GM19468 (cell line): ENCODE measurements around the gene GPN2.
A peak's percentile ranks its signal among the peaks of the same experiment; 100 is the strongest.

Experiments
- ATAC-seq: cut with Tn5 transposase; IDR thresholded peaks from one replicate; pipeline ENCODE4 v1.9.1; 2021; ENCODE audit warnings: mild to moderate bottlenecking, moderate library complexity, moderate number of reproducible peaks; ENCODE audit not compliant: unreplicated experiment; ENCODE audit errors: extremely low read depth

GPN2 gene

GRCh38 chr1:26889551-26890466 is at the start of gene GPN2:
TSS of gene GPN2 (minus strand) at chr1:26890283. CDS start at chr1:26890096, 187 bp downstream.
- ATAC-seq: no peak

- no peak for ATAC-seq
Measured at GRCh38 chr1:26938659-26939025, 48.6 kb upstream of the GPN2 start.

DNA sequence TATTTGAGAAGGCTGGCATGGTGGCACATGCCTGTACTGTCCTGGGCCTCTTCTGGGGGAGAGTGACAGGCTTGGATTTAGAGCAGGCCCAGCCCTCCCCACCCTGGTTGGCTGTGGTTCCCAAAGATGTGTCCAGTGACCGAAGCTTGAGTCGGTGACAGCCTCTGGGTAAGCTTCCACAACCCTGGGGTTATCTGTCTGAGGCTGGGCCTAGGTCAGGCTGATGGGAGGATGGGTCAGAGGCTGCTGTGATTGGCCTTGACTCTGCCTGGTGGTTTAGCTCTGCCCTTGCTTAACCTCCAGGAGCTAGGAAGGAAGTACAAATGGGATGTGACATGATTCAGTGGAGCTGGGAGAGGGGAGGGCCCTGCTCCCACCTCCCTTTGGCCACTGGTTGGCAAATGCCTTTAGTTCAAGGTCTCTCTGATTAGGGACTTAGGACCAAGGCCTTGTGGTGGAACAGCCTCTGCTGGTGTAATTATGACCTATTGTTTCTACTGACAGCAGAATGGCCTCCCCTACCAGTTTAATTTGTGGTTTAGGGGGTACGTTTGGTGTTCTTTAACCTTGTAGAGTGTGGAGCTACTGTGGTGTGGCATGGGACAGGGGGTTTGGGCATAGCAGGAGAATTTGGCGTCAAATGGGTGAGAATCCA is 48.0 kb upstream of the GPN2 start:
- no peak for ATAC-seq

DNA sequence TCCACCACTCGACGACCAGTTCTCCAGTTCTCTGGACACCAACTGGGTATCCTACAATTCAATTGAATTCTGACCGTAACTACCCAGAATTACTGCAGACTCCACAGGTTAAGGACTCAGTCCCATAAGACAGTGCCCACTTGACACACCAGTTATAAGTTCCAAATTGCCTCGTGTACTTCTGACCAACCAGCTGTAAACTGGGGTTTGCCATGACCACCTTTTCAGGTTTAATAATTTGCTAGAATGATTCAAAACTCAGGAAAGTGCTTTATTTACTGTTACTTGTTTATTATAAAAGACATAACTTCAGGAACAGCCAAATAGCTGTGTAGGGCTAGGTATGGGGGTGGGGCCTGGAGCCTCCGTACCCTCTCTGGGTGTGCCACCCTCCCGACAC is 46.7 kb upstream of the GPN2 start:
- no peak for ATAC-seq

DNA sequence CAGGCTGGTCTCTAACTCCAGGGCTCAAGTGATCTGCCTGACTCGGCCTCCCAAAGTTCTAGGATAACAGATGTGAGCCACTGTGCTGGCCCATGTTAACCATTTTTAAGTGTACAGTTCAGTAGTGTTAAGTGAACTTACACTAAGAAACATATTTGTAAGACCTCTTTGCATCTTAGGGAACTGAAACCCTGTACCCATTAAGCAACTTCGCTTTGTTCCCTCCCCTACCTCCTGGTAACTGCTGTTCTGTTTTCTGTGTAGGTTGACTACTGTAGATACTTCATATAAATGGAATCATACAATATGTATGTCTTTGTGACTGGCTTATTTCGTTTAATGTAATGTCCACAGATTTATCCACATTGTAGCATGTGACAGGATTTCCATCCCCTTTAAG is 42.4 kb upstream of the GPN2 start:
- ATAC-seq: no peak

GRCh38 chr1:26923711-26924110 is 33.6 kb upstream of the GPN2 start:
- ATAC-seq: no peak

GRCh38 chr1:26922901-26923300 is 32.8 kb upstream of the GPN2 start:
- no peak for ATAC-seq

- ATAC-seq: no peak
Measured at GRCh38 chr1:26922431-26922729, 32.3 kb upstream of the GPN2 start.

- peak; percentile 97 for ATAC-seq
Measured at GRCh38 chr1:26921540-26922430, 31.7 kb upstream of the GPN2 start, which contains the start of gene NUDC. TSS of gene NUDC (plus strand) at chr1:26921743. CDS start at chr1:26921849, 106 bp downstream.

DNA sequence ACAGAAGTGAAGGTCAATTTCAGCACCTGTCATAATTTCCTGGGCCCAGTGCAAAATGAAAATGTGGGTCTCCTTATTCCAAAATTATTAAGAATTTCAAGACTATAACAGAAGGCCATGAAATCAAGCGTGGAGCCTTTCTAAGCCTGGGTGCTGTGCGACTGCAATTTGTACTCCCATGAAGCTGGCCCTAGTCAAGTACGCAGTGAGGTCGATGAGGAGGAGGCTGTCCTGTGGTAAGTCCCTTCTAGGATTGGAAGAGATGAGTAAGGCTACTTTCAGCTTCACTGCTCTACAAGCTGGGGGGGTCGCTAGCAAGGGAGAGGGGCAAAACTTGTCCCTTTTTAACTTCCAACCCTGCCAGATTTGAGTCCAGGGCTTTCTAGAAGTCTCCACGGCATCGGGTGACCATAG is 31.1 kb upstream of the GPN2 start:
- ATAC-seq: no peak

DNA sequence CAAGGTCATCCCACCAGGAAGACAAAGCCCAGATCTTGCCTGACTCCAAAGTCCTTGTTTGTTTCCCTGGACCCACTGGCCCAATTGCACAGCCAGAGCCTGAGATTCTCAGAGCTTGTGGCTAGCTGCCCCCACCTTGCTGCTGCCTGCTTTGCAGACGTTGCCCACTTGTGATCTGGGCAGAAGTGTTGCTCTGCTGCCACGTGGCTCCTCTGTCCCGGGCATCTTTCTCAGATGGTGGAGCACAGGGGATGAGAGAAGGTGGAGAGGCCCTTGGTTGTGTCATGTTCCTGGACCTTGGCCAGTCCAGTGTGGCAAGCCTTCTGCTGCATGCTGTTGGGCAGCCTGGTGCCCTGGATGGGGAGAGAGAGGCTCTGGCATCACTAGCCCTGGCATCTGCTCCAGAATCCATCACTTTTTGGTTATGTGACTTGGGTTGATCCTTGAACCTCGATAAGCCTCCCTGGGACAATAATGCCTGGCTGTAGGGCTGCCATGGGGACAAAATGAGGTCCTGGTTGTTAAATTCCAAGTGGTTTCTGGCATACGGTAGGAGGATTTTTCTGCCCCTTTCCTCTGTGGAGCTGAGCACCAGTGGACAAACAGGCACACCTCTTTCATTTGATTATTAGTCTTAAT is 25.2 kb upstream of the GPN2 start:
- no peak for ATAC-seq

DNA sequence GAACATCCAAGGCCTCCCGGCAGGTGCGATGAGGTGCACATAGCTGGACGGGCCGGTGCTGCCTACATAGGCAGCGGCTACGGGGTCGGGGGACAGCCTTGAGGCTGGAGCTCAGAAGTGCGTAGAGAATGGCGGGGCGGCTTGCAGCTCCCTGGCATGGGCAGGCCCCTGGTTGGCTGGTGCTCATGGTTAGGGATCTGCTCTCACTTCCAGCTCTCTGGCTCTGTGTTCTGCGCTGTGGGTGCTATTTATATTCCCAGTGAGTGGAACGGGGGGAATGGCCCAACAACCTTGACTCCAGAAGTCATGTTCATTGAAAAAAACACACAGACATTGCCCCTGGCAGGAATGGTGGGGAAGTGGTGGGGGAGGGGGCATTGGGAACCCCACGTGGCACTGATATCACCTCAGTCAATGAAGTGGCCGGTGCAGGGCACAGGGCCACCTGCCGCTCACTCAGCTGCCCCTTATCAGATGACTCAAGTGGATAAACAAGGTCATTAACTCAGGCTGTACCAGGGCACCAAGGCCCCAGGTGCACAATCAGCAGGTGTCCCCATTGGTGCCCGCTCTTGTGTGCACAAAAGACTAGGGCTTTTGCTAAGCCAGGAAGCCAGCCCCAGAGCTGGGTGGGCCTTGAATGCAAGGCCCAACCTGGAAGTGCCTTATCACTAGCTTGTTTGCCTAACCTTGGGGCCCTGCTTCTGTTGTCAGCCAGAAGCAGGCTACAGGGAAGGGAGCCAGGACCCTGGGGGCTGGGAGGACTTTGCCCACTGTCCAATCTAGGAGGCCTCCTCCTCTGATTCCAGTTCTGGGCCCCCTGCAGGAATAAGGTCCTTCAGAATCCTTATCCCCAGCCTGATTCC is 23.9 kb upstream of the GPN2 start, which contains the start of gene NR0B2:
NR0B2 (minus strand) TSS at position 222 of the 866 bp plus-strand sequence; CDS start at position 187, 35 bp downstream.
- ATAC-seq: no peak

- no peak for ATAC-seq
Measured at GRCh38 chr1:26913389-26913753, 23.3 kb upstream of the GPN2 start.

DNA sequence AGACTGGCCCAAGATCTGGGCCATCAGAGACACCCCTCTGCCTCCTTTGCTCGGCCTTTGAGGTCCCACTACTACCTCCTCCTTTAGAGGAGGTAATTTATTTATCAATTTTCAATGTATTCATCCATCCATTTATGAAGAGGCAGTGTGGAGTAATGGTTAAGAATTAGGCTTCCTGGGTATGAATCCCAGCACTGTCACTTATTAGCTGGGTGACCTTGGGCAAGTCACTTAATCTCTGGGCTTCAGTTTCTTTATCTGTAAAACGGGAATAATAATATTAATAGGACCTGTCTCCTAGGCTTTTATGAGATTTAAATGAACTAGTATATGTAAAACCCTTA is 22.0 kb upstream of the GPN2 start:
- no peak for ATAC-seq

DNA sequence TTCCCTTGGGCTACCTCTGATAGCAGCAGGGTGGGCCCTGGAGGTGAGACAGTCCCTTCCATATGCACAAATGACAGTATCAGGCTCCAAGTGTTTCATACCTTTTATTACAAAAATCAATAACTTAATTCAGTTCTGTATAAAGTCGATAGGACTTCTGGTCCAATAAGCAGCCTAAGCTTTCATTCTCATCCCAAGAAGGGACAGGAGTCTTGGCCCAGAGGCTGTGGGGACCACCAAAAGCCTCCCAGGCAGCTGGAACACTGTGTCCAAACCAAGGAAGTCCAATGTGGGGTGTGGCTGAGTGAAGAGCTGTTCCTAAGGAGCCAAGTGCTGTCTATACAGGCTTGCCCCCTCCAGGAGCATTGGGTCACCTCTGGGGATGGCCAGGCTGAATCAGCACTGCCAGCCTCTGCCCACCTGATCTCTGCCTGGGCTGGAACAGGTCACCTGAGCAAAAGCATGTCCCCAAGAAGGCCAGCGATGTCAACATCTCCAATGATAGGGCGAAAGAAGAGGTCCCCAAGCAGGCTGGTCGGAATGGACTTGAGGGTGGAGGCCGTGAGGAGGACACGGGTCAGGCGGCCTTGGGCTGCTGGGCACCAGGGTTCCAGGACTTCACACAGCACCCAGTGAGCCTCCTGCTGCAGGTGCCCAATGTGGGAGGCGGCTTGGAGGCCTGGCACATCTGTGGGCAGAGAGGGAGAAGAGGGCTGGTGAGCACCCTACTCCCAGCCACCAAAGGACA is 21.5 kb upstream of the GPN2 start:
- ATAC-seq: no peak

DNA sequence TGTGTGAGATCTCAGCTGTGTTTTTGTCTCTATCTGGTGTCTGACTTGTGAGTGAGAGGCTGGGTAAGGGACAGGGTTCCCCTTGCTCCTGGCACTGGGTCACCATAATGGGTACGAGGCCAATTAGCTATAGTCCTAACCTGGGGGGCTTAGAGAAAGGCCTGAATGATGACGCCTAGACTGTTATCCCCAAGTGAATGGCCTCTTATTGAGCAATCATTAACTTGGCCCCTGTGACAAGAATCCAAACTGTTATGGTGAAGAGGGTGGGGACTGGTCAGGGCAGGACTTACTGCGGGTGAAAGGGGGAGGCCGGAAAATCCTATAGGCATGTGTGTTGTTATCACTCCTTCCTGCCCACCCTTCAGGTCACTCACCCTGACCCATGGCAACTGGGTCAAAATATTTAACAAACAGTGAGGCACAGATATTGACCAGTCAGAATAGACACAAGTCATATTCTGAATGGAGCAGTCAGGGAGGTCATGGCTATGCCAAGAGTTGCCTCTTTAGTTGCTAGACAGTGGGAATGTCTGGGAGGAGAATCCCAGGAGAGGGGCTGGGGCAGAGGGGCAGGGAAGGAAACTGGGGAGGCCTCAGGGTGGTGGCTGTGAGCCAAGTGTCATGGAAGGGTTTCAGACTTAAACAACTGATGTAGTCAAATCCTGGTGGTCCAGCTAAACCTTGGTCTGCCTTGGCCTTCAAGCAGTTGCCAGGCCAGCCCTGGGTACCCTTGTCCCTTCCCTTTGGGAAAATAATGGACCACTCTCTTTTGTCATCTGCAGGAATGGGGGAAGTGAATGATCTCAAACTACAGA is 20.5 kb upstream of the GPN2 start:
- no peak for ATAC-seq

DNA sequence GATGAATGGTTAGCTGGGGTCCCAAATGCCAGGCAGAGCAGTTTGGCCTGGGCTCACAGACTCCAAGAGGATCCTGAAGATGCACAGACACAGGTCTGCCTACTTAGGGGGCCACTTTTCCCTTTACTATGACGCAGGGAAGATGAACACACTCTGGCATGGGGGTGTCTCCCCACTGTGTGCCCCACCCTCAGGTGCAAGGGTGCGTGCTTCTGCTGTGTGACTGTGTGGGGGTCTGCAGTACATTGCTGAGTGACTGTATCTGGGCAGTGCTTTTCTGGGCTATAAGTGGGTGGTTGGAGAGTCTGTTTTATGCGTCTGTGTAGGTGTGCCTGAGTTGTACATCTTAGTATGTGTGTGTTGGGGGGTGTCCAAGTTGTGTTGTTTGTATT is 19.9 kb upstream of the GPN2 start:
- no peak for ATAC-seq
